GM12875 (cell line): ENCODE measurements around the gene RTN4R.
"Not testable (repeated sequence)": the region's sequence is repeated elsewhere in the genome, so short reads cannot be mapped to it uniquely, and the experiment has no call there.

Source experiments
- H3K4me3 ChIP-seq: one replicate; pipeline ENCODE4 v1.5.1; 2011; ENCODE audit warnings: low read depth, low read length, control low read depth
- CTCF ChIP-seq: IDR thresholded peaks from 2 replicates; pipeline ENCODE4 v1.5.1; 2011; ENCODE audit warnings: low read depth, mild to moderate bottlenecking, control low read depth, inconsistent platforms, low read length, moderate library complexity, borderline replicate concordance; ENCODE audit not compliant: insufficient read depth

Gene RTN4R

GRCh38 chr22:20282901-20283673 is 15.0 kb upstream of the RTN4R start:
- no peak for TF ChIP-seq CTCF
- H3K4me3 ChIP-seq = no peak overlapping the region

DNA sequence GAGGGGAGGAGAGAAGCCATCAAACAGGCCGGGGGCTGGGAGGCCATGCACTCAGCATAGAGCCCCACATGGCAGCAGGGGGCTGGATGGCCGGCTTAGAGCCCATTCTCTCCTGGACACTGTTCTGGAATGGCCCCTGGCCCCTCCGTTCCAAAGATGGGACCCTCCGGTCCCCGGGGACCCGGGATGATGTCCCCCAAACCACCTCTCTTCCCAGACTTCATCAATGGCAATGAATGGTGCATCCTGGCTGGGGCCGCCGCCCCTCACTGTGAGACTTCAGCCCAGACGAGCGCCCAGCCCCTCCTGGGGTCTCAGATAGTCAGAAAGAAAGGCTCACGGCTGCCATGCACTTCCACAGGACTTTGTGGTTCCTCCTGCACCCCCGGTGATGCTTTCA is 13.8 kb upstream of the RTN4R start:
- H3K4me3 ChIP-seq = no peak overlapping the region
- TF ChIP-seq CTCF = no peak

DNA sequence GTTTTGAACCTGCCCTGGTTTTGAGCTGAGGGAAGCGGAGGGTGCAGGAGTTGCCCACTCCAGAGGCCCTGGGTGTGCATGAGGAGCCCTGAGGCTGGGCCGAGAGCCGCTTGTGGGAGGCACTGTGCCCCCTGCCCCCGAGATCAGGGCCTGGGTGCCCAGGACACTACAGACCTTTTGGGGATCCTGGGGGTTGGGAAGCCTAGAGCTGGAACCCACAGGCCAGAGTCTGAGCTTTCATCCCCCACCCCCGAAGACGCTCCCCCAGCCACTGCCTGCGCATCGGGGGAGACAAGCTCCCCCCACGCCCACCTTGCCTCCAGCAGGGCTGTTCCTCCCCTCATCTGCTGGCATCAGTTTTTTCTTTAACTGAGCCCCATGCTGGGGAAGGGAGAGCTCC is 13.4 kb upstream of the RTN4R start:
- not testable (repeated sequence) for H3K4me3 ChIP-seq

- no peak overlapping the region for H3K4me3 ChIP-seq
- TF ChIP-seq CTCF = no peak
These were observed 12.7 kb upstream of the RTN4R start for GRCh38 chr22:20280866-20281265.

DNA sequence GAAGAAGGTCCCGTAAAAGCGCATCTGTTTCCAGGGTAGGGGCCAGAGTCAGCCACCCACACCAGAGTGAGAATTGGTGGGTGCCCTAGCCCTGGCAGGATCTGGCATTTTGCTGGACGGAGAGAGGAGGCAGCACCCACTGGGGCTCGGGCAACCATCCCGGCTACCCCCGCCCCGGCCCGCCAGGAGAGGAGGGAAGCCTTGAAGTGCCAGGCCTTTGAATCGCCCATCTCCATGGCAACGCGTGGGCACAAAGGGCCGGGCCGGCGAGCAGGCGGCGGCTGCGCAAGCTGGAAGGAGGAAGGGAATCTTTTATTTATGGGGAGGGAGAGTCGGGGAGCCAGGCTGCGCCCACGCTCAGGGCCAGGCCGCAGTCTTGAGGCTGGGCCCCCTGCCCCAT is 12.0 kb upstream of the RTN4R start:
- H3K4me3 ChIP-seq = not testable (repeated sequence)

- no peak for TF ChIP-seq CTCF
- no peak overlapping the region for H3K4me3 ChIP-seq
These were observed 11.6 kb upstream of the RTN4R start for GRCh38 chr22:20279662-20280134.

DNA sequence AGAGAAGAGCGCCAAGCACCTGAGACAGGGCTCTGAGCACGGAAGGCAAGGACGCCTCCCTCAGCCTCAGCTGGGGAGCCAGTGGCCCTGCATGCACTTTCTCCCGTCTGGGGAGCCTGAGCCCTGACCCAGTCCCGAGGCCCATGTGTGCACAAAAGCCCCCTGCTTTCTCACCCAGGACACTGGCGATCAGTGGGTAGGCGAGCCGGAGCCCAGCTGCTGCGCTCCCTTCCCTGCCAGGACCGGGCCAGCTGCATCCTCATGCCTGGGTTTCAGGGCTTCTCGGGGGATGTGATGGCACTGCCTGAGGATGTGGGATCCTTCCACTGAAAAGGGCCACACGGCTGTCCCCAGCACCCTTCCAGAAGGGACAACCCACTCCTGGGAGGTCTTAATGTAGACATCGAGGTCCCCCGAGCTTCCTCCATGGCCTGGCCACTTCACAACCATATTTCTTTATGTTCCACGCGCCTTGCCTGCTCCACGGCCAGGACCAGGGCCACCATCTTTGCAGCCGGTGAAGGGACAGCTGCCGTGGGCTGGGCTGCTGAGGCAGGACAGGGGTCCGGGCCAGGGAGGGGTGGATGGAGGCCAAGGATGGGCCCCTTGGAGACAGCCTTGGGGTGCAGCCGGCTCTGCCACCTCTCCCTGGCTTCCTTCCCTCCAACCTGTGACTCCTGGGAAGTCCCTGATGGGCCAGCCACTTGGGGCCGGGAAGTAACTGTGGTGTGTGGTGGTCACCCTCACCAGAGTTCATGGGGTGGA is 10.8 kb upstream of the RTN4R start:
- H3K4me3 ChIP-seq = not testable (repeated sequence)

GRCh38 chr22:20277936-20278635 is 10.0 kb upstream of the RTN4R start:
- H3K4me3 ChIP-seq = not testable (repeated sequence)

DNA sequence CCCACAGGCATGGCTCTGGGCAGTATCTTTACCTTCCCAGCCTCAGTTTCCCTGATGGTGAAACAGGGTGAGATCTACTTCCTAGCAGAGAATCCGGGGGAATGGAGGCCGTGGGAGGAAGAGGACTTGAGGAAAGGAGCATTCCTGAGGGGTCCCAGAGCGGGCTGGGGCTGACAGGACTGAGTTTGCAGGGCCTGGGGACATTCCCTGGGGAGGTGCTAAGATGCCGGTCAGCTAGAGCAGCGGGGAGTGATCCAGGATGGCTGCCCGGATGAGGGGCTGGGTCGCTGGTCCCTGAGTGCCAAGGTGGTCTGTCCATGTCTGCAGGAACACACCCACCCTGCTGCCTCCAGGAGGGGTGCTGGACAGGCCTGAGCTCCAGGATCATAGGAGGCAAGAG is 8.3 kb upstream of the RTN4R start:
- no peak overlapping the region for H3K4me3 ChIP-seq
- no peak for TF ChIP-seq CTCF
